ENCODE results near the gene POLR3H. TPM values are rescaled to one million over a fixed set of nuclear protein-coding genes. Genes with fewer than 3 reads are reported as not detected.
A peak's percentile ranks its signal among the peaks of the same experiment; 100 is the strongest.

The POLR3H gene
- total RNA-seq, 4 donors from 2014 or later = 5.6 to 8.4 (median 7.0) TPM

- Histone ChIP-seq H3K9me3 (no peaks in the 10 kb centered on the region), H3K27ac (peak overlapping the region in 3 of 4 donors; percentile 60 to 79 (median 67)), H3K27me3 (peaks cover 7% of the 10 kb centered on the region), H3K4me3 (no peak overlapping the region), H3K36me3 (no peaks in the 10 kb centered on the region), H3K4me1 (peaks cover 0 to 31% (median 11%) of the 10 kb centered on the region in 4 donors)
- TF ChIP-seq POLR2A (IDR thresholded peaks at IDR 0.05) (no peak), CTCF (IDR thresholded peaks at IDR 0.05) (no peak), EP300 (IDR thresholded peaks at IDR 0.05; ENCODE audit: low read depth) (no peak), POLR2AphosphoS5 (IDR thresholded peaks at IDR 0.05) (no peak)
- in situ Hi-C loops (cut with MboI; ENCODE audit: low pct_ligation_motif_present in 1 of 4, low pct_unique_long_range_greater_than_20kb in 1 of 4, low sequenced_read_pairs in 3 of 4) = no loop called here
- intact Hi-C loops (cut with DNase I; ENCODE audit: low total_unique reads) = no loop called here
- no peak for DNase-seq
- WGBS, 2 donors (ENCODE audit: low coverage in 1 of 2) = 89% methylated on average over 8 of the region's 8 CpGs; no CpG with 5 or more reads in 1 of the 2 donors
Measured at GRCh38 chr22:41564563-41564962, 20.3 kb upstream of the POLR3H start.

GRCh38 chr22:41563051-41563711 lies 18.9 kb upstream of the POLR3H start:
- H3K27ac ChIP-seq = peak overlapping the region; percentile 43 to 83 (median 67)
- TF ChIP-seq EP300 (IDR thresholded peaks at IDR 0.05; ENCODE audit: low read depth) (no peak), POLR2AphosphoS5 (IDR thresholded peaks at IDR 0.05) (no peak), CTCF (IDR thresholded peaks at IDR 0.05) (no peak), POLR2A (IDR thresholded peaks at IDR 0.05) (no peak)
- H3K4me1 ChIP-seq = peaks cover 0 to 31% (median 11%) of the 10 kb centered on the region in 4 donors
- DNase-seq = no peak
- in situ Hi-C loops (cut with MboI; ENCODE audit: low pct_ligation_motif_present in 1 of 4, low pct_unique_long_range_greater_than_20kb in 1 of 4, low sequenced_read_pairs in 3 of 4) (no loop called here), intact Hi-C loops (cut with DNase I; ENCODE audit: low total_unique reads) (no loop called here)
- WGBS, 2 donors (ENCODE audit: low coverage in 1 of 2) = 49% methylated on average over 10 of the region's 10 CpGs; no CpG with 5 or more reads in 1 of the 2 donors
- H3K4me3 ChIP-seq = no peak overlapping the region
- H3K36me3 ChIP-seq = no peaks in the 10 kb centered on the region
- H3K27me3 ChIP-seq = peaks cover 7% of the 10 kb centered on the region
- H3K9me3 ChIP-seq = no peaks in the 10 kb centered on the region

- no peak for DNase-seq
- in situ Hi-C loops (cut with MboI; ENCODE audit: low pct_ligation_motif_present in 1 of 4, low pct_unique_long_range_greater_than_20kb in 1 of 4, low sequenced_read_pairs in 3 of 4) = no loop called here
- intact Hi-C loops (cut with DNase I; ENCODE audit: low total_unique reads) = no loop called here
- Histone ChIP-seq H3K36me3 (no peaks in the 10 kb centered on the region), H3K27ac (peak overlapping the region; percentile 43 to 83 (median 67)), H3K4me1 (peaks cover 0 to 36% (median 11%) of the 10 kb centered on the region in 4 donors), H3K27me3 (peaks cover 7% of the 10 kb centered on the region), H3K4me3 (no peak overlapping the region), H3K9me3 (no peaks in the 10 kb centered on the region)
- no peak for TF ChIP-seq CTCF (IDR thresholded peaks at IDR 0.05)
- TF ChIP-seq POLR2AphosphoS5 (IDR thresholded peaks at IDR 0.05) = no peak
- TF ChIP-seq EP300 (IDR thresholded peaks at IDR 0.05; ENCODE audit: low read depth) = no peak
- no peak for TF ChIP-seq POLR2A (IDR thresholded peaks at IDR 0.05)
- 74 to 89% methylated on average over 2 to 4 of the region's 4 CpGs for WGBS, 2 donors (ENCODE audit: low coverage in 1 of 2)
Measured at GRCh38 chr22:41562461-41562860, 18.2 kb upstream of the POLR3H start.

- in situ Hi-C loops (cut with MboI; ENCODE audit: low pct_ligation_motif_present in 1 of 4, low pct_unique_long_range_greater_than_20kb in 1 of 4, low sequenced_read_pairs in 3 of 4) (no loop called here), intact Hi-C loops (cut with DNase I; ENCODE audit: low total_unique reads) (no loop called here)
- H3K27ac ChIP-seq = peak overlapping the region; percentile 43 to 83 (median 67)
- 84% methylated on average over 5 of the region's 5 CpGs; no CpG with 5 or more reads in 1 of the 2 donors for WGBS, 2 donors (ENCODE audit: low coverage in 1 of 2)
- no peaks in the 10 kb centered on the region for H3K9me3 ChIP-seq
- DNase-seq = no peak
- peaks cover 7% of the 10 kb centered on the region for H3K27me3 ChIP-seq
- peak overlapping the region in 1 of 4 donors; percentile 26 for H3K4me3 ChIP-seq
- peaks cover 4 to 42% (median 16%) of the 10 kb centered on the region in 4 donors for H3K4me1 ChIP-seq
- H3K36me3 ChIP-seq = no peaks in the 10 kb centered on the region
- TF ChIP-seq EP300 (IDR thresholded peaks at IDR 0.05; ENCODE audit: low read depth) (no peak), POLR2AphosphoS5 (IDR thresholded peaks at IDR 0.05) (no peak), POLR2A (IDR thresholded peaks at IDR 0.05) (no peak), CTCF (IDR thresholded peaks at IDR 0.05) (no peak)
Measured at GRCh38 chr22:41561788-41562187, 17.5 kb upstream of the POLR3H start.
